ENCODE data around the gene ABR. TPM values are rescaled to one million over a fixed set of nuclear protein-coding genes. Genes with fewer than 3 reads are reported as not detected.

ABR gene
- total and polyA plus RNA-seq, 9 donors = 25.0 to 94.6 (median 60.2) TPM

- 81 to 86% (median 83%) methylated on average over 24 of the region's 24 CpGs for WGBS, 3 donors
- Histone ChIP-seq H3K27ac (no peak overlapping the region), H3K36me3 (no peaks in the 10 kb centered on the region), H3K9me3 (no peaks in the 10 kb centered on the region), H3K4me3 (no peak overlapping the region), H3K27me3 (no peaks in the 10 kb centered on the region), H3K4me1 (ENCODE audit: insufficient read depth) (no peaks in the 10 kb centered on the region)
- no peak for DNase-seq
- intact Hi-C loops (cut with DNase I) = no loop called here
- no peak for TF ChIP-seq POLR2A (IDR thresholded peaks at IDR 0.05)
- TF ChIP-seq EP300 (IDR thresholded peaks at IDR 0.05) = no peak
- no peak for TF ChIP-seq CTCF (IDR thresholded peaks at IDR 0.05)
Measured at GRCh38 chr17:1036171-1036844, 143.5 kb downstream of the ABR start.

- Histone ChIP-seq H3K9me3 (no peaks in the 10 kb centered on the region), H3K4me1 (ENCODE audit: insufficient read depth) (peaks cover 3% of the 10 kb centered on the region), H3K4me3 (no peak overlapping the region), H3K36me3 (no peaks in the 10 kb centered on the region), H3K27me3 (no peaks in the 10 kb centered on the region), H3K27ac (no peak overlapping the region)
- intact Hi-C loops (cut with DNase I) = no loop called here
- no peak for DNase-seq
- WGBS, 3 donors = 25 to 45% (median 29%) methylated on average over 15 to 17 of the region's 17 CpGs
- TF ChIP-seq EP300 (IDR thresholded peaks at IDR 0.05) (no peak), POLR2A (IDR thresholded peaks at IDR 0.05) (no peak), CTCF (IDR thresholded peaks at IDR 0.05) (no peak)
Measured at GRCh38 chr17:1035546-1036170, 144.1 kb downstream of the ABR start.

- Histone ChIP-seq H3K4me1 (ENCODE audit: insufficient read depth) (peaks cover 3% of the 10 kb centered on the region), H3K27ac (no peak overlapping the region), H3K9me3 (no peaks in the 10 kb centered on the region), H3K36me3 (no peaks in the 10 kb centered on the region), H3K4me3 (no peak overlapping the region), H3K27me3 (no peaks in the 10 kb centered on the region)
- TF ChIP-seq POLR2A (IDR thresholded peaks at IDR 0.05) (no peak), CTCF (IDR thresholded peaks at IDR 0.05) (no peak), EP300 (IDR thresholded peaks at IDR 0.05) (no peak)
- intact Hi-C loops (cut with DNase I) = no loop called here
- WGBS, 3 donors = 89 to 94% (median 90%) methylated on average over 20 of the region's 20 CpGs
- DNase-seq = no peak
Measured at GRCh38 chr17:1034652-1035210, 145.1 kb downstream of the ABR start.

GRCh38 chr17:1033503-1033902, 146.3 kb downstream of the ABR start:
- Histone ChIP-seq H3K36me3 (no peaks in the 10 kb centered on the region), H3K4me1 (ENCODE audit: insufficient read depth) (peaks cover 3% of the 10 kb centered on the region), H3K9me3 (no peaks in the 10 kb centered on the region), H3K4me3 (no peak overlapping the region), H3K27me3 (no peaks in the 10 kb centered on the region), H3K27ac (no peak overlapping the region)
- WGBS, 3 donors = 92 to 97% (median 94%) methylated on average over 11 of the region's 11 CpGs
- intact Hi-C loops (cut with DNase I) = no loop called here
- no peak for DNase-seq
- TF ChIP-seq CTCF (IDR thresholded peaks at IDR 0.05) (no peak), EP300 (IDR thresholded peaks at IDR 0.05) (no peak)
